ENCODE measurements around the gene THAP6. TPM values are rescaled to one million over a fixed set of nuclear protein-coding genes. Genes with fewer than 3 reads are reported as not detected.

THAP6 gene
- total RNA-seq = 11.2 and 11.3 TPM in 2 replicates

GRCh38 chr4:75514131-75514948 lies at the start of gene THAP6, which contains the start of gene RCHY1:
THAP6 (plus strand) TSS chr4:75514473; CDS start chr4:75515453, 980 bp downstream.
RCHY1 (minus strand) TSS chr4:75514403; CDS start chr4:75514286, 117 bp downstream.

GRCh38 chr4:75555294-75556164 lies 41.3 kb downstream of the THAP6 start, which contains the start of gene ODAPH:
ODAPH (plus strand) TSS chr4:75556066; CDS start chr4:75556083, 17 bp downstream.

Other genes starting within 250 kb of the THAP6 start
- gene RCHY1, start 70 bp upstream of the THAP6 start, total RNA-seq = 22.1 and 36.7 TPM in 2 replicates
- not detected in 2 replicates for gene ODAPH, start 41.6 kb downstream of the THAP6 start, total RNA-seq
- 1.2 and 1.3 TPM in 2 replicates for gene CDKL2, start 116.1 kb downstream of the THAP6 start, total RNA-seq
- 81.5 and 122 TPM in 2 replicates for gene G3BP2, start 158.9 kb downstream of the THAP6 start, total RNA-seq
- gene USO1, start 210.1 kb downstream of the THAP6 start, total RNA-seq = 58.1 and 100 TPM in 2 replicates